ENCODE measurements around the gene MSRB1.

GRCh38 chr16:1914084-1914608 lies 28.9 kb downstream of the MSRB1 start:
- TF ChIP-seq CTCF (IDR thresholded peaks at IDR 0.05 in 2 of 3, conservative IDR thresholded peaks at IDR 0.05 in 1 of 3; ENCODE audit: borderline replicate concordance in 1 of 3, insufficient read depth in 1 of 3, low read depth in 2 of 3, low read length in 2 of 3) (no peak), ZBTB33 (IDR thresholded peaks at IDR 0.05; ENCODE audit: extremely low read depth, insufficient replicate concordance, low read length) (no peak), YY1 (IDR thresholded peaks at IDR 0.05; ENCODE audit: extremely low read depth, insufficient replicate concordance, low read depth, low read length) (no peak), REST (IDR thresholded peaks at IDR 0.05; ENCODE audit: low read depth) (no peak), POLR2A (IDR thresholded peaks at IDR 0.05; ENCODE audit: borderline replicate concordance, extremely low read depth, insufficient read depth, insufficient read length) (no peak), ZNF274 (IDR thresholded peaks at IDR 0.05; ENCODE audit: low read depth, low read length) (no peak), POLR2AphosphoS5 (IDR thresholded peaks at IDR 0.05; ENCODE audit: low read depth, low read length) (no peak), EZH2 (IDR thresholded peaks at IDR 0.05) (no peak), MAX (IDR thresholded peaks at IDR 0.05) (no peak), TCF7L2 (IDR thresholded peaks at IDR 0.05; ENCODE audit: borderline replicate concordance, extremely low read depth, insufficient read depth, insufficient read length) (no peak), RAD21 (IDR thresholded peaks at IDR 0.05; ENCODE audit: low read depth) (no peak)

Measured in HCT116 (cell line).